ENCODE data around the gene PSAP.

PSAP gene

GRCh38 chr10:71816936-71817618 is 34.0 kb downstream of the PSAP start:
- no peak for DNase-seq (ENCODE audit: low read depth, low spot score)
- H3K4me3 ChIP-seq (ENCODE audit: low read length), result no peak overlapping the region

GRCh38 chr10:71816421-71816851 is 34.6 kb downstream of the PSAP start:
- no peak overlapping the region for H3K4me3 ChIP-seq (ENCODE audit: low read length)
- no peak for DNase-seq (ENCODE audit: low read depth, low spot score)

GRCh38 chr10:71815515-71816130 is 35.4 kb downstream of the PSAP start:
- DNase-seq (ENCODE audit: low read depth, low spot score), result no peak
- no peak overlapping the region for H3K4me3 ChIP-seq (ENCODE audit: low read length)

- no peak for DNase-seq (ENCODE audit: low read depth, low spot score)
- no peak overlapping the region for H3K4me3 ChIP-seq (ENCODE audit: low read length)
These were observed 36.1 kb downstream of the PSAP start for GRCh38 chr10:71814922-71815411.

GRCh38 chr10:71812913-71813590 is 38.0 kb downstream of the PSAP start:
- no peak for DNase-seq (ENCODE audit: low read depth, low spot score)
- no peak overlapping the region for H3K4me3 ChIP-seq (ENCODE audit: low read length)

- peak; percentile 47 for DNase-seq (ENCODE audit: low read depth, low spot score)
- H3K4me3 ChIP-seq (ENCODE audit: low read length), result no peak overlapping the region
These were observed 38.8 kb downstream of the PSAP start for GRCh38 chr10:71812016-71812912.

- no peak for DNase-seq (ENCODE audit: low read depth, low spot score)
- no peak overlapping the region for H3K4me3 ChIP-seq (ENCODE audit: low read length)
These were observed 39.7 kb downstream of the PSAP start for GRCh38 chr10:71811351-71811750.

- DNase-seq (ENCODE audit: low read depth, low spot score), result no peak
These were observed 40.9 kb downstream of the PSAP start for GRCh38 chr10:71810048-71810750.

GRCh38 chr10:71809628-71810027 is 41.4 kb downstream of the PSAP start:
- no peak for DNase-seq (ENCODE audit: low read depth, low spot score)
- H3K4me3 ChIP-seq (ENCODE audit: low read length), result no peak overlapping the region

More at GRCh38 chr10:71810048-71810750, 40.9 kb downstream of the PSAP start:
- no peak overlapping the region for H3K4me3 ChIP-seq (ENCODE audit: low read length)

GRCh38 chr10:71807557-71808510 is 43.2 kb downstream of the PSAP start:
- no peak for DNase-seq (ENCODE audit: low read depth, low spot score)
- H3K4me3 ChIP-seq (ENCODE audit: low read length), result no peak overlapping the region

- DNase-seq (ENCODE audit: low read depth, low spot score), result no peak
- H3K4me3 ChIP-seq (ENCODE audit: low read length), result no peak overlapping the region
These were observed 44.1 kb downstream of the PSAP start for GRCh38 chr10:71806704-71807556.

- DNase-seq (ENCODE audit: low read depth, low spot score), result no peak
- no peak overlapping the region for H3K4me3 ChIP-seq (ENCODE audit: low read length)
These were observed 45.0 kb downstream of the PSAP start for GRCh38 chr10:71805776-71806703.

GRCh38 chr10:71804077-71804476 is 47.0 kb downstream of the PSAP start:
- DNase-seq (ENCODE audit: low read depth, low spot score), result no peak

GRCh38 chr10:71802715-71803488 is 48.1 kb downstream of the PSAP start:
- H3K4me3 ChIP-seq (ENCODE audit: low read length), result no peak overlapping the region
- no peak for DNase-seq (ENCODE audit: low read depth, low spot score)

More at GRCh38 chr10:71804077-71804476, 47.0 kb downstream of the PSAP start:
- no peak overlapping the region for H3K4me3 ChIP-seq (ENCODE audit: low read length)

GRCh38 chr10:71802235-71802634 is 48.8 kb downstream of the PSAP start:
- H3K4me3 ChIP-seq (ENCODE audit: low read length), result no peak overlapping the region
- DNase-seq (ENCODE audit: low read depth, low spot score), result no peak

Measured in Jurkat, Clone E6-1 (cell line).